ENCODE measurements around the gene DIS3L2.
A peak's percentile ranks its signal among the peaks of the same experiment; 100 is the strongest.
"Not testable (repeated sequence)": the region's sequence is repeated elsewhere in the genome, so short reads cannot be mapped to it uniquely, and the experiment has no call there.

DIS3L2 gene

DNA sequence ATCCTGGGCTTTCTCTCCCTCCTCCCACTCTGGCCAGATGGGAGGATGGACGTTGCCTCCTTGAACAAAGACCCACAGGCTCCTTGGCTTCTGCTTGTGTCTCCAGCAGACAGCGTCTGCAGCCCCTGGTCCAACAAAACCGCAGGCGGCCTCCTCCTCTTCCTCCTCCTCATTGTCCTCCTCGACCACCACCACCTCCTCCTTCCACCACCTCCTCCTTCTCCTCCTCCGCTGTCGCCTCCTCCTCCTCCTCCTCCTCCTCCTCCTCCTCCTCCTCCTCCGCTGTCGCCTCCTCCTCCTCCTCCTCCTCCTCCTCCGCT, 371.4 kb downstream of the DIS3L2 start:
- Histone ChIP-seq H3K9ac (no peak overlapping the region), H3K36me3 (ENCODE audit: control insufficient read depth, insufficient read depth, low read length) (no peaks in the 10 kb centered on the region), H2AFZ (no peak overlapping the region), H3K4me3 (ENCODE audit: low read depth, low read length) (no peak overlapping the region), H3K9me3 (ENCODE audit: control insufficient read depth, low read length) (no peaks in the 10 kb centered on the region), H3K27me3 (ENCODE audit: control insufficient read depth, insufficient read depth, low read length) (no peaks in the 10 kb centered on the region), H3K4me2 (ENCODE audit: low read length) (no peak overlapping the region), H3K4me1 (no peaks in the 10 kb centered on the region), H3K79me2 (no peaks in the 10 kb centered on the region), H3K27ac (no peak overlapping the region)
- TF ChIP-seq CTCF (IDR thresholded peaks at IDR 0.05), result no peak

GRCh38 chr2:232333361-232334135, 372.0 kb downstream of the DIS3L2 start:
- Histone ChIP-seq H3K36me3 (ENCODE audit: control insufficient read depth, insufficient read depth, low read length) (no peaks in the 10 kb centered on the region), H3K4me3 (ENCODE audit: low read depth, low read length) (no peak overlapping the region), H3K27ac (no peak overlapping the region), H3K79me2 (no peaks in the 10 kb centered on the region), H3K9me3 (ENCODE audit: control insufficient read depth, low read length) (no peaks in the 10 kb centered on the region), H3K4me2 (ENCODE audit: low read length) (no peak overlapping the region), H2AFZ (no peak overlapping the region), H3K27me3 (ENCODE audit: control insufficient read depth, insufficient read depth, low read length) (no peaks in the 10 kb centered on the region), H3K4me1 (no peaks in the 10 kb centered on the region), H3K9ac (no peak overlapping the region)
- no peak for TF ChIP-seq CTCF (IDR thresholded peaks at IDR 0.05)

DNA sequence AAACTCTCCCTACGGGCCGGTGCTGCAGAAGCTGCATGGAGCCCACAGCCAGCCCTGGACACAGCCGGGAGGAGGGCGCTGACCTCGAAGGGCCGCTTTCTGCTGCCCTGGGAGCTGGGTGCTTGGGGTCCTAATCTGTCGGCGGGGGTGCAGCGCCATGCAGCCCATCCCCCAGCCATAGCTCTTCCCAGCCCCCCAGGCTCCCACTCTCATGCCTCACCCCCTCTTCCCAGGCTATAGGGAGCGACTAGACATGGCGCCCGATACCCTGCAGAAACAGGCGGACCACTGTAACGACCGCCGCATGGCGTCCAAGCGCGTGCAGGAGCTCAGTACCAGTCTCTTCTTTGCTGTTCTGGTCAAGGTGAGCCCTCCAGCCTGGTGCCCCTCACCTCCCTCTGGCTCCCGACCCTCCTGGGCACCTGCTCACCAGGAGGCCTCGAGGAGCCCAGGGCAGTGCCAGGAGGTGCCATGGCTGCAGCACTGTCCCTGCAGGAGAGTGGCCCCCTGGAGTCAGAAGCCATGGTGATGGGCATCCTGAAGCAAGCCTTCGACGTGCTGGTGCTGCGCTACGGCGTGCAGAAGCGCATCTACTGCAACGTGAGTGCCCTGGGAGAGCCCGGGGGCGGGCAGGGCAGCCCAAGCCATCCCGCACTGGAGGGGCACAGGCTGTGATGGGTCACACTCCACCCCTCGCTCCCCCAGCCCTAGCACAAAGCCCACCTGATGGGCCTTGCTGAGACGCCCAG, 372.8 kb downstream of the DIS3L2 start:
- not testable (repeated sequence) for H3K79me2 ChIP-seq; H2AFZ ChIP-seq; H3K4me1 ChIP-seq; H3K4me2 ChIP-seq (ENCODE audit: low read length); H3K36me3 ChIP-seq (ENCODE audit: control insufficient read depth, insufficient read depth, low read length); H3K27me3 ChIP-seq (ENCODE audit: control insufficient read depth, insufficient read depth, low read length); H3K4me3 ChIP-seq (ENCODE audit: low read depth, low read length); H3K27ac ChIP-seq; H3K9me3 ChIP-seq (ENCODE audit: control insufficient read depth, low read length); H3K9ac ChIP-seq

GRCh38 chr2:232334885-232335205, 373.3 kb downstream of the DIS3L2 start:
- H3K4me2 ChIP-seq (ENCODE audit: low read length); H3K9ac ChIP-seq; H3K27ac ChIP-seq; H3K36me3 ChIP-seq (ENCODE audit: control insufficient read depth, insufficient read depth, low read length); H3K27me3 ChIP-seq (ENCODE audit: control insufficient read depth, insufficient read depth, low read length); H3K4me3 ChIP-seq (ENCODE audit: low read depth, low read length); H2AFZ ChIP-seq; H3K9me3 ChIP-seq (ENCODE audit: control insufficient read depth, low read length); H3K4me1 ChIP-seq; H3K79me2 ChIP-seq: not testable (repeated sequence)

GRCh38 chr2:232335206-232335858, 373.8 kb downstream of the DIS3L2 start:
- not testable (repeated sequence) for H3K9ac ChIP-seq, H2AFZ ChIP-seq

More at GRCh38 chr2:232335206-232335858, 373.8 kb downstream of the DIS3L2 start:
- peak; percentile 43 for TF ChIP-seq CTCF (IDR thresholded peaks at IDR 0.05)
- not testable (repeated sequence) for H3K27me3 ChIP-seq (ENCODE audit: control insufficient read depth, insufficient read depth, low read length); H3K4me1 ChIP-seq; H3K9me3 ChIP-seq (ENCODE audit: control insufficient read depth, low read length); H3K79me2 ChIP-seq; H3K4me2 ChIP-seq (ENCODE audit: low read length); H3K27ac ChIP-seq; H3K36me3 ChIP-seq (ENCODE audit: control insufficient read depth, insufficient read depth, low read length); H3K4me3 ChIP-seq (ENCODE audit: low read depth, low read length)

All from parathyroid adenoma (tissue), 2 donors.